Measurements from ENCODE around the gene RPUSD1. TPM values are rescaled to one million over a fixed set of nuclear protein-coding genes. Genes with fewer than 3 reads are reported as not detected.

Gene RPUSD1
- total and polyA plus RNA-seq, 11 donors, result 7.1 to 25.7 (median 10.9) TPM

DNA sequence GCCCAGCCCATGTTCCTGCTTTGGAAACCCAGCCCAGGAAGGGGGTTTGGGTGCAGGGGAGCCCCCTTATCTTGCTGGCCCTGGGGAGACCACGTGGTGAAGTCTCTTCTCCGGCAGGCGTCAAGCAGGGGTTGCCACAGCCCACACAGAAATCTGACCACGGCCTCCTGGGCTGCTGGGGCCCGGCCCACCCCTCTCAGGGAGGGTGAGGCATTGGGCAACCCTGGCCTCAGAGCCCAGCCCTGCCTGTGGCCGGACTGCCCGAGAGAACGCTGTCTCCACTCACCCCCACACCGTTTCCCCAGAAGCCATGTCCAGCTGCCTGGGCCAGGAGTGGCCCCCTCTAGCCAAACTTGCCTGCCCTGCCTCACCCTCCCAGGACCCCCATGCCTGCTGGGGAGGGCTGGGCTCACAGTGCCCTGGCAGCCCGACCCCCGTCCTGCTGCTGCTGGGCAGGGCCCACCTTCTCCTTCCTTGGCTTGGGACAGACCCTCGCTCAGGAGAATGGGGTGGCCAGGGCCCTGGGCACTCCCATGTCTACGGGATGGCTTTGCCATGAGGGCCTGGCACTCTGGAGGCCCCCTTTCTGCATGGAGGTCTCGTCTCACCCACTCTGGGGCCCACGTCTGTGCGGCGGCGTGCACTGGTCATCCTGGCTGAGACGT is 6.7 kb downstream of the RPUSD1 start:
- 54 to 81% (median 65%) methylated on average over 7 to 19 of the region's 19 CpGs for WGBS, 4 donors
- intact Hi-C loops (cut with DNase I), result no loop called here
- Histone ChIP-seq H3K27me3 (peaks cover 7 to 49% (median 12%) of the 10 kb centered on the region in 9 donors), H3K36me3 (peaks cover 0 to 8% (median 0%) of the 10 kb centered on the region in 9 donors), H3K4me1 (peaks cover 0 to 16% (median 0%) of the 10 kb centered on the region in 12 donors), H3K27ac (no peak overlapping the region), H3K4me3 (no peak overlapping the region), H3K9me3 (no peaks in the 10 kb centered on the region)
- no peak for ATAC-seq
- TF ChIP-seq POLR2A (IDR thresholded peaks at IDR 0.05) (no peak), CTCF (IDR thresholded peaks at IDR 0.05) (no peak)
- DNase-seq, result no peak

DNA sequence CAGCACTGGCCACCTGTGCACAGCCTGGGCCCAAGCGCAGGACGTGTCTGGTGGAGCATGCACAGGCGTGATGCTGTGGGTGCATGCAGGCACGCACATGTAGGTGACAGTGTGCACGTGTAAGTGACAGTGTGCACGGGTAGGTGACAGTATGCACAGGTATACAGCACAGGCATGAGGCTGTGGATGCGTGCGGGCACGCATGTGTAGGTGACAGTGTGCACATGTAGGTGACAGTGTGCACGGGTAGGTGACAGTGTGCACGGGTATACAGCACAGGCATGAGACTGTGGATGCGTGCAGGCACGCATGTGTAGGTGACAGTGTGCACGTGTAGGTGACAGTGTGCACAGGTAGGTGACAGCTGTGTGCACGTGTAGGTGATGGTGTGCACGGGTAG is 7.9 kb downstream of the RPUSD1 start:
- Histone ChIP-seq H3K4me3 (no peak overlapping the region), H3K9me3 (no peaks in the 10 kb centered on the region), H3K4me1 (peaks cover 0 to 8% (median 0%) of the 10 kb centered on the region in 12 donors), H3K27me3 (peaks cover 7 to 51% (median 12%) of the 10 kb centered on the region in 9 donors), H3K27ac (no peak overlapping the region), H3K36me3 (no peaks in the 10 kb centered on the region)
- intact Hi-C loops (cut with DNase I), result no loop called here
- no peak for TF ChIP-seq POLR2A (IDR thresholded peaks at IDR 0.05)
- no peak for TF ChIP-seq CTCF (IDR thresholded peaks at IDR 0.05)
- DNase-seq (no peak), ATAC-seq (no peak)
- 84 to 91% (median 88%) methylated on average over 16 of the region's 16 CpGs for WGBS, 4 donors

DNA sequence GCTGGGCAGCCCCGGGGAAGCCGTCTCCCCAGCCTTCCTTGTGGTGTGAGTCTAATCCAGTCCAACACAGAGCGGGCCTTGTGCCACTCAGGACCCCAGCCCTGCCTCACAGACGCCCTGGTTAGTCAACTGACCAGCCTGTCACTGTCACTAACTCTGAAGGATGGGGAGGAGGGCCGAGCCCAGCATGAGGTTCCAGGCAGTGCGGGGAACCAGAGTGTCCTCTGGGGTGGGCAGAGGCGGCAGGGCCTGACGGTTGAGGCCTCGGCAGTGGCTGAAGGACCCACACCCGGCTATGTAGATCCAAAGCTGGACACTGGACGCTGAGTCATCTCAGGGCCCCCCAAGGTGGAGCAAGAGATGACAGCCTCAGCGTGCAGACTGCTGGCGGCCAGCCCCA is 8.6 kb downstream of the RPUSD1 start:
- TF ChIP-seq CTCF (IDR thresholded peaks at IDR 0.05) (no peak), POLR2A (IDR thresholded peaks at IDR 0.05) (no peak)
- ATAC-seq (no peak), DNase-seq (no peak)
- H3K9me3 ChIP-seq, result no peaks in the 10 kb centered on the region
- no peak overlapping the region for H3K27ac ChIP-seq
- peaks cover 7 to 53% (median 12%) of the 10 kb centered on the region in 9 donors for H3K27me3 ChIP-seq
- H3K36me3 ChIP-seq, result no peaks in the 10 kb centered on the region
- intact Hi-C loops (cut with DNase I), result no loop called here
- peaks cover 0 to 8% (median 0%) of the 10 kb centered on the region in 12 donors for H3K4me1 ChIP-seq
- 69 to 75% (median 72%) methylated on average over 3 to 13 of the region's 13 CpGs for WGBS, 4 donors
- no peak overlapping the region for H3K4me3 ChIP-seq

DNA sequence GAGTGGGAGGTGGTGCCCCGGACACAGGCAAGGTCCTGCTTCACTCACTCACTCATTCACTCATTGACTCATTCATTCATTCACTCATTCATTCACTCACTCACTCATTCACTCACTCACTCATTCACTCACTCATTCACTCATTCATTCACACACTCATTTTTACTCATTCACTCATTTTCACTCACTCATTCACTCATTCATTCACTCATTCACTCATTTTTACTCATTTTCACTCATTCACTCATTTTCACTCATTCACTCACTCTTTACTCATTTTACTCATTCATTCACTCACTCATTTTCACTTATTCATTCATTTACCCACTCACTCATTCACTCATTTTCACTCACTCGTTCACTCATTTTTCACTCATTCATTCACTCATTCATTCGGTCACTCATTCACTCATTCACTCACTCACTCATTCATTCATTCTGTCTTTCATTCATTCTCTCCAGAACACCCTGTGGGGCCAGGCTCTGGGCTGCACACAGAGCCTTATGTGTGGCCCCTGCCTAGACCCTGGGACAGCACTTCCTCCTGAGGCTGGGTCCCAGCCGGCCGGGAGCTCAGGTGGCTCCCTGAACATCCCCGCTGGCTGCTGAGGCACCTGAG is 9.2 kb downstream of the RPUSD1 start:
- intact Hi-C loops (cut with DNase I), result no loop called here
- ATAC-seq (no peak), DNase-seq (no peak)
- WGBS, 4 donors, result 83 to 92% (median 86%) methylated on average over 6 of the region's 6 CpGs
- H3K36me3 ChIP-seq, result no peaks in the 10 kb centered on the region
- no peak overlapping the region for H3K4me3 ChIP-seq
- no peaks in the 10 kb centered on the region for H3K9me3 ChIP-seq
- no peak overlapping the region for H3K27ac ChIP-seq
- peaks cover 0 to 6% (median 0%) of the 10 kb centered on the region in 12 donors for H3K4me1 ChIP-seq
- TF ChIP-seq POLR2A (IDR thresholded peaks at IDR 0.05), result no peak
- TF ChIP-seq CTCF (IDR thresholded peaks at IDR 0.05), result no peak
- peaks cover 7 to 57% (median 12%) of the 10 kb centered on the region in 9 donors for H3K27me3 ChIP-seq

All from heart left ventricle (tissue), 16 donors.